HepG2 (cell line): ENCODE measurements around the gene VPS9D1. TPM values are rescaled to one million over a fixed set of nuclear protein-coding genes. Genes with fewer than 3 reads are reported as not detected.

Source experiments
- CREB1 ChIP-seq, 2 experiments: fragments of 450-650 bp in 1 of 2; IDR thresholded peaks; 2 replicates each; pipeline ENCODE4 v1.6.1; 2016 to 2017; ENCODE audit warnings: control low read depth in 1 of 2, mild to moderate bottlenecking in 1 of 2, missing compliant biosample characterization in 1 of 2, missing genetic modification characterization in 1 of 2
- DMAP1 ChIP-seq: IDR thresholded peaks from 2 replicates; pipeline ENCODE4 v1.6.1; 2016
- FOXC1 ChIP-seq: sonication (generic); formaldehyde crosslinking; IDR thresholded peaks from 2 replicates; pipeline ENCODE4 v1.8.0; 2022; ENCODE audit warnings: mild to moderate bottlenecking, missing genetic modification reagents, borderline replicate concordance
- FOXK1 ChIP-seq: sonication (generic); formaldehyde crosslinking; IDR thresholded peaks from 2 replicates; pipeline ENCODE4 v1.4.0; 2020; ENCODE audit warnings: low read depth, missing genetic modification reagents, borderline replicate concordance
- HDAC1 ChIP-seq: sonication (generic); formaldehyde crosslinking; IDR thresholded peaks from 2 replicates; pipeline ENCODE4 v1.5.1; 2020; ENCODE audit warnings: mild to moderate bottlenecking, missing genetic modification reagents
- ISL2 ChIP-seq: sonication (generic); formaldehyde crosslinking; IDR thresholded peaks from 2 replicates; pipeline ENCODE4 v1.5.0; 2020; ENCODE audit warnings: missing genetic modification reagents
- KLF12 ChIP-seq: sonication (generic); formaldehyde crosslinking; IDR thresholded peaks from 2 replicates; pipeline ENCODE4 v1.4.0; 2020; ENCODE audit warnings: missing genetic modification reagents, borderline replicate concordance
- KLF6 ChIP-seq: IDR thresholded peaks from 2 replicates; pipeline ENCODE4 v1.8.0; 2016; ENCODE audit warnings: missing biosample characterization, missing genetic modification reagents
- MAZ ChIP-seq, 2 experiments: sonication (generic) in 1 of 2; formaldehyde crosslinking in 1 of 2; IDR thresholded peaks; 2 replicates each; pipeline versions ENCODE4 v1.5.0 to v1.6.1; 2012 to 2020; ENCODE audit warnings: low read depth in 2 of 2, mild to moderate bottlenecking in 2 of 2, borderline replicate concordance in 1 of 2, improper control_type of control experiment in 1 of 2, low read length in 1 of 2, missing genetic modification reagents in 1 of 2, moderate library complexity in 1 of 2
- MBNL3 ChIP-seq: fragments of 250-450 bp; sonication (Bioruptor Pico); conservative IDR thresholded peaks from 2 replicates; pipeline ENCODE4 v1.8.0; 2022; ENCODE audit warnings: mild to moderate bottlenecking, inconsistent platforms
- NCOA1 ChIP-seq: sonication (generic); formaldehyde crosslinking; IDR thresholded peaks from 2 replicates; pipeline ENCODE4 v1.9.0; 2021; ENCODE audit warnings: missing genetic modification reagents
- SKI ChIP-seq: fragments of 450-650 bp; IDR thresholded peaks from one replicate; pipeline ENCODE4 v1.6.1; 2018; ENCODE audit warnings: mild to moderate bottlenecking; ENCODE audit not compliant: partially characterized antibody
- SOX5 ChIP-seq: IDR thresholded peaks from 2 replicates; pipeline ENCODE4 v1.6.1; 2016; ENCODE audit warnings: borderline replicate concordance
- SP2 ChIP-seq: sonication (generic); formaldehyde crosslinking; IDR thresholded peaks from 2 replicates; pipeline ENCODE4 v1.5.1; 2020; ENCODE audit warnings: mild to moderate bottlenecking, missing genetic modification reagents
- SP4 ChIP-seq: sonication (generic); formaldehyde crosslinking; IDR thresholded peaks from 2 replicates; pipeline ENCODE4 v1.8.1; 2023; ENCODE audit warnings: mild to moderate bottlenecking, missing genetic modification reagents
- SP5 ChIP-seq: IDR thresholded peaks from 2 replicates; pipeline ENCODE4 v1.6.1; 2016; ENCODE audit warnings: low read depth, borderline replicate concordance
- SPEN ChIP-seq: sonication (generic); formaldehyde crosslinking; IDR thresholded peaks from 2 replicates; pipeline ENCODE4 v1.5.1; 2020; ENCODE audit warnings: low read depth, mild to moderate bottlenecking, missing genetic modification reagents
- TARDBP ChIP-seq: sonication (generic); formaldehyde crosslinking; IDR thresholded peaks from 2 replicates; pipeline ENCODE4 v1.8.0; 2022; ENCODE audit warnings: mild to moderate bottlenecking, missing genetic modification reagents
- ZFP62 ChIP-seq: sonication (generic); formaldehyde crosslinking; IDR thresholded peaks from 2 replicates; pipeline ENCODE4 v1.4.0; 2020; ENCODE audit warnings: missing genetic modification reagents
- ZFY ChIP-seq: sonication (generic); formaldehyde crosslinking; IDR thresholded peaks from 2 replicates; pipeline ENCODE4 v1.4.0; 2020; ENCODE audit warnings: missing genetic modification reagents
- ZNF136 ChIP-seq: sonication (generic); formaldehyde crosslinking; IDR thresholded peaks from 2 replicates; pipeline ENCODE4 v1.8.1; 2022; ENCODE audit warnings: low read depth, mild to moderate bottlenecking, moderate library complexity, missing genetic modification reagents
- ZNF20 ChIP-seq: sonication (generic); formaldehyde crosslinking; IDR thresholded peaks from 2 replicates; pipeline ENCODE4 v1.4.0; 2020; ENCODE audit warnings: mild to moderate bottlenecking, moderate library complexity, missing genetic modification reagents
- ZNF547 ChIP-seq: sonication (generic); formaldehyde crosslinking; IDR thresholded peaks from 2 replicates; pipeline ENCODE4 v1.5.1; 2020; ENCODE audit warnings: mild to moderate bottlenecking, missing genetic modification reagents
- ZSCAN29 ChIP-seq: sonication (generic); formaldehyde crosslinking; conservative IDR thresholded peaks from 2 replicates; pipeline ENCODE4 v1.4.0; 2020; ENCODE audit warnings: mild to moderate bottlenecking, missing genetic modification reagents
- polyA plus RNA-seq, 8 experiments: library from polyadenylated mRNA; depleted of rRNA in 3 of 8; stranded (reverse) in 7 of 8; unstranded in 1 of 8; fragments of >200 nt; fragmentation: Illumina TruSeq in 4 of 8; extraction: Trizol in 4 of 8; gene quantifications; 2 replicates each; pipeline versions ENCODE4 v1.2.1 to v1.2.3, GENCODE V29; 2011 to 2016; ENCODE audit warnings: low read depth in 4 of 8, missing spikeins in 1 of 8, mixed read lengths in 1 of 8; ENCODE audit not compliant: insufficient read depth in 1 of 8
- total RNA-seq, 5 experiments: library from RNA; depleted of rRNA; stranded (reverse); fragments of >200 nt; fragmentation: Illumina TruSeq; extraction: Trizol; gene quantifications; 2 replicates each; pipeline ENCODE4 v1.2.3, GENCODE V29; 2016; ENCODE audit warnings: low read depth in 1 of 5
- TF ChIP-seq, protein P1 (sequence below): sonication (generic); formaldehyde crosslinking; IDR thresholded peaks from 2 replicates; pipeline ENCODE4 v1.4.0; 2020; ENCODE audit warnings: missing genetic modification reagents
- TF ChIP-seq, protein P2 (sequence below): sonication (generic); formaldehyde crosslinking; IDR thresholded peaks from 2 replicates; pipeline ENCODE4 v1.5.0; 2020; ENCODE audit warnings: mild to moderate bottlenecking, missing genetic modification reagents, borderline replicate concordance

VPS9D1 gene
- total and polyA plus RNA-seq, 2 of the 13 experiments (the other 11 are each of a cell fraction or from before 2014, with no cell fraction given) = 10.1 to 13.2 TPM

DNA sequence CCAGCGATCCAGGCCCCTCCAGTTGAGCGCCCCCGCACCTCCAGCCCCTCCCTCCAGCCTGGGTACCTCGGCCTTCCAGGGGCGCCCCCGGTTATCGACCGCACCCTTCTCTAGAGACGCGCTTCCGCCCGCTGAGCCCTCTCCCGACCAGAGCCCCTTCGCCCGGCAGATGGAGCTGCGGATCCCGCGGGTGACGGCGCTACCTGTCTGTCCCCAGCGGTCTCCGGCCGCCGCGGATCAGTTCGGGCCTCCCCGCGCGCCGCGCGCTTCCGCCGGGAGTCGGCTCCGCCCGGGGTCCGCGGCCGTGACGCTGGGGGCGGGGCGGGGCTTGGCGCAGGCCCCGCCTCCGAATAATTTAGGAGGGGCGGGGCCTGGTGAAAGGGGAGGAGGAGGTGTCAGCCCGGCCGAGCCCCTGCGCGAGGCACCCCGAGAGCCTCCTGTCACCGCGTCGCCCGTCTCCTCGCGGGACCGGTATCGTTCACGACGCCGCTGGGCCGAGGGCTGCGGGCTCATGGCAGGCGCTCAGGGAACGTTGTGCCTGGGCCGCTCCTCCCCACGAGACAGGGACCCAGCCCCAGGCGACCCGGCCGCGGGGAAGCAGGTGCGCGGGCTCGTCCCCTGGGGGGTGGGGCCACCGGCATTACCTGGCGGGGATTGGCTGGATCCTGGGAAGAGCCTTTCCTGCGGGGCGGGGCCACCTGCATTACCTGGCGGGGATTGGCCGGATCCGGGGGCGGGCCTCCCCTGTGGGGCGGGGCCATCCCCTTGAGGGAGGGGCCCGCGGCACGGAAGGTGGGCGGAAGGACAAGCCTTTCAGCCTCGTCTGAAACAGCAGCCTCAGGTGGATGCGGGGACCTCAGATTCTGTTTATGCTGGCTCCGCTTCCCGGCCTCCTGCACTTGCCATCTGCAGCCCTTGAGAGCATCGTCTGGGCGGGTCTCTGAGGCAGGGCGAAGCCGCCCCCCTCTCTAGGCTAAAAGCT, 19.0 kb downstream of the VPS9D1 start, which contains the start of gene SPATA2L (continued):
- TF ChIP-seq NCOA1 (CRISPR knock-in tag) = peak; percentile 84; the same call in 1 of the 2 replicates
- TF ChIP-seq SP2 (CRISPR knock-in tag) = peak; percentile 85
- 0 out of 2 replicates have a peak, but pooled peaks have one; percentile 10 for TF ChIP-seq SOX5
- TF ChIP-seq SPEN (CRISPR knock-in tag) = peak; percentile 62
- TF ChIP-seq, protein P1, sequence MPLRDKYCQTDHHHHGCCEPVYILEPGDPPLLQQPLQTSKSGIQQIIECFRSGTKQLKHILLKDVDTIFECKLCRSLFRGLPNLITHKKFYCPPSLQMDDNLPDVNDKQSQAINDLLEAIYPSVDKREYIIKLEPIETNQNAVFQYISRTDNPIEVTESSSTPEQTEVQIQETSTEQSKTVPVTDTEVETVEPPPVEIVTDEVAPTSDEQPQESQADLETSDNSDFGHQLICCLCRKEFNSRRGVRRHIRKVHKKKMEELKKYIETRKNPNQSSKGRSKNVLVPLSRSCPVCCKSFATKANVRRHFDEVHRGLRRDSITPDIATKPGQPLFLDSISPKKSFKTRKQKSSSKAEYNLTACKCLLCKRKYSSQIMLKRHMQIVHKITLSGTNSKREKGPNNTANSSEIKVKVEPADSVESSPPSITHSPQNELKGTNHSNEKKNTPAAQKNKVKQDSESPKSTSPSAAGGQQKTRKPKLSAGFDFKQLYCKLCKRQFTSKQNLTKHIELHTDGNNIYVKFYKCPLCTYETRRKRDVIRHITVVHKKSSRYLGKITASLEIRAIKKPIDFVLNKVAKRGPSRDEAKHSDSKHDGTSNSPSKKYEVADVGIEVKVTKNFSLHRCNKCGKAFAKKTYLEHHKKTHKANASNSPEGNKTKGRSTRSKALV (CRISPR knock-in tag) = 0 out of 2 replicates have a peak, but pooled peaks have one; percentile 46
- TF ChIP-seq SP5 = peak; percentile 52; the same call in 1 of the 2 replicates
- peak; percentile 95 for TF ChIP-seq SP4
- TF ChIP-seq SKI = peak; percentile 24
- TF ChIP-seq DMAP1 (CRISPR knock-in tag) = peak; percentile 42; the same call in 1 of the 2 replicates
- 0 out of 2 replicates have a peak, but pooled peaks have one; percentile 25 for TF ChIP-seq ISL2 (CRISPR knock-in tag)
- peak; percentile 91 for TF ChIP-seq HDAC1 (CRISPR knock-in tag)
- no peak for TF ChIP-seq ZNF136 (CRISPR knock-in tag)
- TF ChIP-seq MAZ (IDR thresholded peaks at IDR 0.05; ENCODE audit: borderline replicate concordance, low read depth, low read length) = peak; percentile 49; the same call in 1 of the 2 replicates
- TF ChIP-seq MAZ (CRISPR knock-in tag; IDR thresholded peaks at IDR 0.05; ENCODE audit: low read depth) = no peak; the same call in 1 of the 2 replicates
- TF ChIP-seq, protein P2, sequence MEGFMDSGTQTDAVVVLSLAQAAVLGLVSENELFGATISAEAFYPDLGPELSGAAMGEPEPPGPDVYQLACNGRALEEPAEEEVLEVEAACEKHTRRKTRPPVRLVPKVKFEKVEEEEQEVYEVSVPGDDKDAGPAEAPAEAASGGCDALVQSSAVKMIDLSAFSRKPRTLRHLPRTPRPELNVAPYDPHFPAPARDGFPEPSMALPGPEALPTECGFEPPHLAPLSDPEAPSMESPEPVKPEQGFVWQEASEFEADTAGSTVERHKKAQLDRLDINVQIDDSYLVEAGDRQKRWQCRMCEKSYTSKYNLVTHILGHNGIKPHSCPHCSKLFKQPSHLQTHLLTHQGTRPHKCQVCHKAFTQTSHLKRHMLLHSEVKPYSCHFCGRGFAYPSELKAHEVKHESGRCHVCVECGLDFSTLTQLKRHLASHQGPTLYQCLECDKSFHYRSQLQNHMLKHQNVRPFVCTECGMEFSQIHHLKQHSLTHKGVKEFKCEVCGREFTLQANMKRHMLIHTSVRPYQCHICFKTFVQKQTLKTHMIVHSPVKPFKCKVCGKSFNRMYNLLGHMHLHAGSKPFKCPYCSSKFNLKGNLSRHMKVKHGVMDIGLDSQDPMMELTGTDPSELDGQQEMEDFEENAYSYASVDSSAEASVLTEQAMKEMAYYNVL = 0 out of 2 replicates have a peak, but pooled peaks have one; percentile 43
- TF ChIP-seq ZNF20 = no peak
- peak; percentile 83 for TF ChIP-seq ZFY (CRISPR knock-in tag)
- TF ChIP-seq KLF12 (CRISPR knock-in tag) = peak; percentile 52; the same call in 1 of the 2 replicates
- peak; percentile 63 for TF ChIP-seq ZNF547 (CRISPR knock-in tag)
- 0 out of 2 replicates have a peak, but pooled peaks have one; percentile 13 for TF ChIP-seq ZFP62 (CRISPR knock-in tag)
- peak; percentile 83; the same call in 1 of the 2 replicates for TF ChIP-seq FOXC1 (CRISPR knock-in tag)
- peak; percentile 54; the same call in 1 of the 2 replicates for TF ChIP-seq CREB1 (IDR thresholded peaks at IDR 0.05)
- TF ChIP-seq CREB1 (CRISPR knock-in tag; IDR thresholded peaks at IDR 0.05) = no peak
- peak; percentile 15; the same call in 1 of the 2 replicates for TF ChIP-seq FOXK1 (CRISPR knock-in tag)
- TF ChIP-seq MBNL3 = no peak
- no peak for TF ChIP-seq KLF6 (CRISPR knock-in tag)
- 0 out of 2 replicates have a peak, but pooled peaks have one; percentile 58 for TF ChIP-seq TARDBP (CRISPR knock-in tag)
- 0 out of 2 replicates have a peak, but pooled peaks have one; percentile 58 for TF ChIP-seq ZSCAN29 (CRISPR knock-in tag)
